GM21723 (cell line): ENCODE results near the gene VAC14.
"Not testable (repeated sequence)": the region's sequence is repeated elsewhere in the genome, so short reads cannot be mapped to it uniquely, and the experiment has no call there.

ENCODE experiments used
- ATAC-seq: cut with Tn5 transposase; IDR thresholded peaks from one replicate; pipeline ENCODE4 v1.9.1; 2021; ENCODE audit warnings: mild to moderate bottlenecking, moderate library complexity; ENCODE audit not compliant: unreplicated experiment

The VAC14 gene

DNA sequence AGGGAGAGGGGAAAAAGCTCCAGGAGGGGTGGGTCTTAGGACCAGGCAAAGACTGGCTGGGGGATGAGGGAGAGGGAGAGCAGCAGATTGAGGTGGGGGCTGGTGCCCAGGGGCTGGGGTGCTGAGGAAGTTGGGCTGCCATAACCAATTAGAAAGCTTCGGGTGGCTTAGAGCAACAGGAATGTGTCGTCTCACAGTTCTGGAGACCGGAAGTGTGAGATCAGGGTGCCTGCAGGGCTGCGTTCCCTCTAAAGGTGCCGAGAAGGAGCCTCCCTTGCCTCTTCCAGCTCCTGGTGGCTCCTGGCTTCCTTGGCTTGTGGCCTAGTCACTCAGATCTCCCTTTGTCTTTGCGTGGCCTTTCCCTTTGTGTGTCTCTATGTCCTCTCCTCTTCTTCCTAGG, 152.4 kb downstream of the VAC14 start:
- no peak for ATAC-seq

DNA sequence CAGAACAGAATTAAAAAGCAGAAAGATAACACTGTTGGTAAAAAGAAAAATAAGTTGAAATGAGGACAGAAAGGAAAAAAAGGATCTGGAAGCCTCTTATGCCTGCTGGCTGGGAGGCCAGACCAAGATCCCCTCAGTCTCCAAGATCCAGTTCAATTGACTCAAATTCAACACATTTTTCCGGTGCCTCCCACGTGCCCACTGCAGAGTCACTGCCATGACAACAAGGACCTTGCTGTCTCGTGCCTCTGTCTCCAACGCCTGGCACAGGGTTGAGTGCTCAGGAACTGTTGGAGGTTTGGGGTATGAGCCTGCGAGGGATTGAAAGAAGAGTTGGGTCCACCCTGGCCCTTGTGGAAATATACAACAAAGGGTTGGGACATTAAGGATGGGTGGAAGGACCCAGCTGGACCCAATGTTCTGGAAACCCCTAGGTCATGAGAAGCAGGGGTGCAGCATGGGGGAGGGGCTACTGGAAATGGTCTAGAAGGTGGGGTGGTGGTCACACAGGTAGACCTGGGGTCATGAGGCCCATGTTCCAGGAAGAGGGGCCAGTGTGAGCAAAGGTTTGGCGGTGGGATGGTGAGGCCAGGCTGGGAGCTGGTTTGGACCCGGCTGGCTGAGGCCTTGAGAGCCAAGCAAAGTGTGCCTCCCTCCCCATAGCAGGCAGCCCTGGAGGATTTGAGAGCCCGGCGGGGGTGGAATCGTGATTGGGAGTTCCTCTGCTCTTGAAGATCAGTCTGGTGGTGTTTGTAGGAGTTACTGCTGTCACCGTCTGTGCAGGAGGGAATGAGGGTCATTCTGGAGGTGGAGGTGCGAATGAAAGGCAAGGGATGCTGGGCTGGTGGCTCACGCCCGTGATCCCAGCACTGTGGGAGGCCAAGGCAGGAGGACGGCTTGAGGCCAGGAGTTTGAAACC, 153.3 kb downstream of the VAC14 start:
- no peak for ATAC-seq

DNA sequence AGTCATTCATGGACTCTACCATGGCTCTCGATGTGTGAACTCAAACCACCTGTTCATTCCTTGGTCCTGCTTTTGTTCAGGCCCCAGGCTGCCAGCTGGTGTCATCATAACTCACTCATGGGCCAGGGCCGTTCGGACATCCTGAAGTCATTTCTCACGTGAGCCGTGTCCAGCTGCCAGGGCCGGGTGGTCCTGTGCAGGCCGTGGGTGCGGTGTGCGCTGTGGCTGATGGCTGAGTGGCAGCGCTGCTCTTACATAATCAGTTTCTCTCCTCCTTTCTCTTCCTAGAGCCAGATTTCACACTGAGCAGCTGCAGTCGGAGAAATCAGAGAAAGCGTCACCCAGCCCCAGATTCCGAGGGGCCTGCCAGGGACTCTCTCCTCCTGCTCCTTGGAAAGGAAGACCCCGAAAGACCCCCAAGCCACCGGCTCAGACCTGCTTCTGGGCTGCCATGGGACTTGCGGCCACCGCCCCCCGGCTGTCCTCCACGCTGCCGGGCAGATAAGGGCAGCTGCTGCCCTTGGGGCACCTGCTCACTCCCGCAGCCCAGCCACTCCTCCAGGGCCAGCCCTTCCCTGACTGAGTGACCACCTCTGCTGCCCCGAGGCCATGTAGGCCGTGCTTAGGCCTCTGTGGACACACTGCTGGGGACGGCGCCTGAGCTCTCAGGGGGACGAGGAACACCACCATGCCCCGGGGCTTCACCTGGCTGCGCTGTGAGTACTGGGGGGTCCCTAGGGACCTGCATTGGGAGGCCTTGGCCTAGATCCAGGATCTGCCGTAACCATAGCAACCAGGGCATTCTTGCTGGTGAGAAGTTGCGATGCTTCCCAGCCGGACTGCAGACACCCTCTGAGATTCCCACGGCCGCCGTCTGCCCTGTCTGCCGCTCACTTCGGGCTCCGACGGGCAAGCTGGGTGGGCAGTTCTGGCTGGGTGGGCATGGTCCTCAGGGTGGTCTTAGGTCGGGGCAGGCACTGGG, 154.4 kb downstream of the VAC14 start, which contains the start of gene IL34:
TSS of gene IL34 (plus strand) at position 300 of the 982 bp plus-strand sequence. CDS start at position 689, 389 bp downstream.
- ATAC-seq: no peak

DNA sequence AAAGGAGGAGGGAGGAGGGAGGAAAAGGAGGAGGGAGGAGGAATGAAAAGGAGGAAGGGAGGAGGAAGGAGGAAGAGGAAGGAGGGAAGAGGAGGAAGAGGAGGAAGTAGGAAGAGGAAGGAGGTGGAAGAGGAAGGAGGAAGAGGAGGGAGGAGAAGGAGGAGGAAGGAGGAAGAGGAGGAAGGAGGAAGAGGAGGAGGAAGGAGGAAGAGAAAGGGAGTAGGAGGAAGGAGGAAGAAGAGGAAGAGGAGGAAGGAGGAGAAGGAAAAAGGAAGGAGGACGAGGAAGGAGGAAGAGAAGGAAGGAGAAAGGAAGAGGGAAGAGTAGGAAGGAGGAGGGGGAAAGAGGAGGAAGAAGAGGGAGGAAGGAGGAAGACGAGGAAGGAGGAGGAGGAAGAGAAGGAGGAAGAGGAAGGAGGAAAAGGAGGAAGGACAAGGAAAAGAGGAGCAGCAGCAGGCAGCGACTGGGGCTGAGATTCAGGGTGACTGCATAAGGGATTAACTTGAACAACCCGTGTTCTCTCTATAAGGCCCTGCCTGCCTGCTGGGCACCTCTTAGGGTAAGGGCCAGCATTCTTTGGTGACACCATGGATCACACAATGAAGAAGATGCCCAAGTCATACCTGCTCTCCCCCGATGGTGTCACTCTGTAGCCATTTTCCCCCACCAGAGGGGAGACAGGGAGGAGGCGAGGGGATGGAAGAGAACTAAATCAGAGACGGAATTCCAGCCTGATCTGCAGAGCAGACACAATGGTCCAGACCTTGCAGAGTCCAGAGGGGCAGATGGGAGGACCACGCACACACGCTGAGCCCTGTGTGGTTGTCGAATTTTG, 156.0 kb downstream of the VAC14 start:
- ATAC-seq: no peak

DNA sequence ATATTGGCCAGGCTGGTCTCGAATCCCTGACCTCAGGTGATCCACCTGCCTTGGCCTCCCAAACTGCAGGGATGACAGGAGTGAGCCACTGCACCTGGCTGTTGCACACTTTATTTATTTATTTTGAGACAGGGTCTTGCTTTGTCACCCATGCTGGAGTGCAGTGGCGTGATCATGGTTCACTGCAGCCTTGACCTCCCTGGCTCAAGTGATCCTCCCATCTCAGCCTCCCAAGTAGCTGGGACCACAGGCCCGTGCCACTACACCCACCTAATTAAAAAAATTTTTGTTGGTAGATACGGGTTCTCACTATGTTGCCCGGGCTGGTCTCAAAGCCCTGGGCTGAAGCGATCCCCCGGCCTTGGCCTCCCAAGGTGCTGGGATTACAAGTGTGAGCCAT, 157.7 kb downstream of the VAC14 start:
- ATAC-seq: not testable (repeated sequence)

DNA sequence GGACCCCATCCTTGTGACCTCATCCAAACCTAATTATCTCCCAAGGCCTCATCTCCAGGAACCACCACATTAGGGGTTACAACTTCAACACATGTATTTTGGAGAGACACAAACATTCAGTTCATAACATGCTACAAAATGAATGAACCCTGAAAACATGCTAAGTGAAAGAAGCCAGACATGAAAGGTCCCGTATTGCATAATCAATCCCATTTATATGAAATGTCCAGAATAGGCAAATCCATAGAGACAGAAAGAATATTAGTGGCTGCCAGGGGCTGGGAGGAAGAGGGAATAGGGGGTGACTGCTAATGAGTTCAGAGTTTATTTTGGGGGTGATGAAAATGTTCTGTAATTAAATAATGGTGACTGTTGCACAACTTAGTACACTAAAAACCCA, 158.3 kb downstream of the VAC14 start:
- no peak for ATAC-seq

DNA sequence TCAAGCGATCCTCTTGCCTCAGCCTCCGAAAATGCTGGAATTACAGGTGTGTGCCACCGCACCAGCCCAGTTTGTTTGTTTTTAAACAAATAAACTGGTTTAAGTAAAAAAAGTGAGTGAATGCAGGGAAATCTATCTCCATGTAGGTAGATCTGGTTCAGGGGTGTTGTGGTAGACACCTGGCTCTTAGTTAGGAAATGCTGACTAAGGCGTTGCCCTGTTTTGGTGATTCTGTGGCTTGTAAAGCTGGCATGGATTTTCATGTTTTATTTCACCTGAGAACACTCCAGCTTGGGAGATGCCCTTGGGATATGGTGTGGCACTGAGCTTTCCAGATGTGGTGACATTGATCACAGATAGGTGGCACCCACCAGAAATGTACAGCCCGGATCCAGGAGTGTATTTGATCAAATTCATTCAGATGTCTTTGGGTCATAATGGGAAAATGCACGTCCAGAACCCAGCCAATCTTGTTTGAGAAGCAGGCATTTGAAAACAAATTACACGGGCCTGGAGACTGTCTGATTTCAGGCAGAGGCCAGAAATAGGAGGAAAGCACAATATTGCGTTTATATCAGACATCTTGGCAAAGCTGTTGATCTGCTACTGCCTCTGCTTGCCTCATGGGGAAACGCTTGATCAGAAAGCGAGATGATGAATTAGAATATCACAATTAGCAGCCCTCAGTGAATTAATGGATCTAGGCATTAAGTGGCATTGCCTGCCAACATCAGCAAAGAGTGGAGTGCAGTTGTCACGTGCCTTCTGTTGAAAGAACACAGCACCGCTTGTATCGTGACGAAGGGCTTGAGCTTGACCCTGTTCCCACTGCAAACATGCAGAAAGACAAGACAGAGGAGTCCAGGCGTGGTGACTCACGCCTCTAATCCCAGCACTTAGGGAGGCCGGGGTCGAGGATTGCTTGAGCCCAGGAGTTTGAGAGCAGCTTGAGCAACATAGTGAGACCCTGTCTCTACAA, 161.9 kb downstream of the VAC14 start:
- ATAC-seq: no peak
